Activated CD4-positive, alpha-beta T cell treated with anti-CD3 and anti-CD28 coated beads, Interleukin-2, amount 10 ng/mL, durations not matched to agents 24 days and 14 days (primary cell): ENCODE results near the gene P2RX4. TPM values are rescaled to one million over a fixed set of nuclear protein-coding genes. Genes with fewer than 3 reads are reported as not detected.

ENCODE experiments used
- DNase-seq: peaks from one replicate; pipeline ENCODE4 v3.0.0; 2022
- H3K27ac Mint-ChIP-seq: one replicate; pipeline ENCODE4 v1.8.0; 2022; ENCODE audit warnings: mild to moderate bottlenecking, mixed read lengths
- H3K27me3 Mint-ChIP-seq: one replicate; pipeline ENCODE4 v1.8.0; 2022; ENCODE audit warnings: mixed read lengths
- H3K36me3 Mint-ChIP-seq: one replicate; pipeline ENCODE4 v1.8.0; 2022; ENCODE audit warnings: low read depth, mild to moderate bottlenecking, mixed read lengths
- H3K4me1 Mint-ChIP-seq: one replicate; pipeline ENCODE4 v1.8.0; 2021; ENCODE audit warnings: mixed read lengths
- H3K4me3 Mint-ChIP-seq: one replicate; pipeline ENCODE4 v1.8.0; 2022; ENCODE audit warnings: mild to moderate bottlenecking, moderate library complexity, mixed read lengths
- H3K9me3 Mint-ChIP-seq: one replicate; pipeline ENCODE4 v1.8.0; 2021; ENCODE audit warnings: mixed read lengths
- intact Hi-C: fragments of 100-400 bp; cut with micrococcal nuclease; formaldehyde crosslinking; loops from one replicate; pipeline ENCODE4 v1.15.1; 2023
- total RNA-seq: library from RNA; stranded (reverse); gene quantifications from 2 replicates; pipeline ENCODE4 v1.2.3, GENCODE V29; 2022

Gene P2RX4
- total RNA-seq, 1 donor from 2014 or later = 20.9 TPM

DNA sequence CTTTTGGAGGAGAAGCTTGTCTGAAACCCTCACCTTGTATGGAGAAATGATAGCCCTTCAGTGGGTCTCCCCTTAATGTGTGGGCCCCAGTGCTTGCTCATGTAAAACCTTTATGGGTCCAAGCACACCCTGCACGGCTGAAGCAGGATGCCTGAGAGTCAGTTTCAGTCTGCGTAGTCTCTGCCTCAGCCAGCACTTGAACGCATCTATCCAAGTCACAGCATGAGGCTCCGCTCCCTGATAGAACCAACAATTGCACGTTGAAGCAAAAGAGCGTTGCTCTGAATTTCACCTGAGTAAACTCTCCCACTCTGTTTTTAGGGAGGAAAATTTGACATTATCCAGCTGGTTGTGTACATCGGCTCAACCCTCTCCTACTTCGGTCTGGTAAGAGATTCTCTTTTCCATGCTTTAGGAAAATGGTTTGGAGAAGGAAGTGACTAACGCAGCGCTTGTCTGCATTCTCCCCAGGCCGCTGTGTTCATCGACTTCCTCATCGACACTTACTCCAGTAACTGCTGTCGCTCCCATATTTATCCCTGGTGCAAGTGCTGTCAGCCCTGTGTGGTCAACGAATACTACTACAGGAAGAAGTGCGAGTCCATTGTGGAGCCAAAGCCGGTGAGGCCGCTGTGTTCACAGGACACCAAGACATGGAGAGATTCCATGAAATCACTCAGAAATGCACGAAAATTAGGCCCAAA, 33.0 kb upstream of the P2RX4 start:
- no peak overlapping the region for H3K27ac Mint-ChIP-seq
- no peak for DNase-seq
- intact Hi-C loops = no loop called here
- H3K27me3 Mint-ChIP-seq = no peaks in the 10 kb centered on the region
- H3K4me1 Mint-ChIP-seq = peaks cover 2% of the 10 kb centered on the region
- peaks cover 29% of the 10 kb centered on the region for H3K36me3 Mint-ChIP-seq
- H3K9me3 Mint-ChIP-seq = no peaks in the 10 kb centered on the region
- no peak overlapping the region for H3K4me3 Mint-ChIP-seq

DNA sequence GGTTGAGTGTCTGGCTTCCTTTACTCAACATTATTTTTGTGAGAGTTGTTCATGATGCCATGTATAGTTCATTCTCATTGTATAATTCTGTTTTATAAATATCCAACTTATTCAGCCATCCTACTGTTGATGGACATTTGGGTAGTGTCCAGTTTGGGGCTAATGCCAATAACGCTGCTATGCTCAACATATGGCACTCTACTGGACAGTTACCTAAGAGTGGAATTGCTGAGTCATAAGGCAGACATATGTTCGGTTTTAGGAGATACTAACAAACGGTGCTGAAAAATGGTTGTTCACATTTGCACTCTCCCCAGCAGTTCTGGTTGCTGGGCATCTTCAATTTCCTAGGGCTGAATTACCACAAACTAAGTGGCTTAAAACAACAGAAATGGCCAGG, 28.7 kb upstream of the P2RX4 start:
- no peak overlapping the region for H3K4me3 Mint-ChIP-seq
- no peaks in the 10 kb centered on the region for H3K27me3 Mint-ChIP-seq
- no peak for DNase-seq
- no peaks in the 10 kb centered on the region for H3K9me3 Mint-ChIP-seq
- H3K27ac Mint-ChIP-seq = no peak overlapping the region
- intact Hi-C loops = no loop called here
- H3K4me1 Mint-ChIP-seq = peaks cover 4% of the 10 kb centered on the region
- H3K36me3 Mint-ChIP-seq = peaks cover 29% of the 10 kb centered on the region

DNA sequence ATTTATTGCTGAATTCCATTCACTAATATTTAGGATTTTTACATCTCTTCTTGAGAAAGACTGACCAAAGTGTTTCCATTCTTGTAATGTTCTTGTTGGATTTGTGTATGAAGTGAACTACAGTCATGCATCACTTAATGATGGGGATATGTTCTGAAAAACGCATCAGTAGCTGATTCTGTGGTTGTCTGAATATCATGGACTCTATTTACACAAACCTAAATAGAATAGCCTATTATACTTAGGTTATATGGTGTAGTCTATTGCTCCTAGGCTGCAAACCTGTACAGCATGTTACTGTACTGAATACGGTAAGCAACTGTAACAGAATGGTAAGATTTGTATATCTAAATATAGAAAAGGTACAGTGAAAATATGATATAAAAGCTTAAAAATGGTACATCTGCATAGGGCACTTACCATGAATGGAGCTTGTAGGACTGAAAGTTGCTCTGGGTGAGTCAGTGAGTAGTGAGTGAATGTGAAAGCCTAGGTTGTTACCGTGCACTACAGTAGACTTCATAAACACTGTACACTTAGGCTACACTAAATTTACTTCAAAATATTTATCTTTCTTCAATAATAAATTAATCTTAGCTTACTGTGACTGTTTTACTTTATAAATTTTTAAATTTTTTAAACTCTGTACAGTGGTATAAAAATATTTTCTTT, 27.6 kb upstream of the P2RX4 start:
- H3K36me3 Mint-ChIP-seq = peaks cover 25% of the 10 kb centered on the region
- no peaks in the 10 kb centered on the region for H3K9me3 Mint-ChIP-seq
- intact Hi-C loops = no loop called here
- peak overlapping the region; percentile 20 for H3K27ac Mint-ChIP-seq
- DNase-seq = no peak
- no peaks in the 10 kb centered on the region for H3K27me3 Mint-ChIP-seq
- H3K4me1 Mint-ChIP-seq = peaks cover 4% of the 10 kb centered on the region
- H3K4me3 Mint-ChIP-seq = no peak overlapping the region

DNA sequence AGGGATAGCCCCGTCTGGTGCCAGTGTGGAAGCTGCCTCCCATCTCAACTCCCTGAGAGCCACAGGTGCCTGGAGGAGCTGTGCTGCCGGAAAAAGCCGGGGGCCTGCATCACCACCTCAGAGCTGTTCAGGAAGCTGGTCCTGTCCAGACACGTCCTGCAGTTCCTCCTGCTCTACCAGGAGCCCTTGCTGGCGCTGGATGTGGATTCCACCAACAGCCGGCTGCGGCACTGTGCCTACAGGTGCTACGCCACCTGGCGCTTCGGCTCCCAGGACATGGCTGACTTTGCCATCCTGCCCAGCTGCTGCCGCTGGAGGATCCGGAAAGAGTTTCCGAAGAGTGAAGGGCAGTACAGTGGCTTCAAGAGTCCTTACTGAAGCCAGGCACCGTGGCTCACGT, 25.5 kb upstream of the P2RX4 start:
- Mint-ChIP-seq H3K4me3 (no peak overlapping the region), H3K27me3 (no peaks in the 10 kb centered on the region), H3K9me3 (no peaks in the 10 kb centered on the region), H3K4me1 (peaks cover 4% of the 10 kb centered on the region), H3K36me3 (peaks cover 23% of the 10 kb centered on the region), H3K27ac (no peak overlapping the region)
- no peak for DNase-seq
- intact Hi-C loops = no loop called here

DNA sequence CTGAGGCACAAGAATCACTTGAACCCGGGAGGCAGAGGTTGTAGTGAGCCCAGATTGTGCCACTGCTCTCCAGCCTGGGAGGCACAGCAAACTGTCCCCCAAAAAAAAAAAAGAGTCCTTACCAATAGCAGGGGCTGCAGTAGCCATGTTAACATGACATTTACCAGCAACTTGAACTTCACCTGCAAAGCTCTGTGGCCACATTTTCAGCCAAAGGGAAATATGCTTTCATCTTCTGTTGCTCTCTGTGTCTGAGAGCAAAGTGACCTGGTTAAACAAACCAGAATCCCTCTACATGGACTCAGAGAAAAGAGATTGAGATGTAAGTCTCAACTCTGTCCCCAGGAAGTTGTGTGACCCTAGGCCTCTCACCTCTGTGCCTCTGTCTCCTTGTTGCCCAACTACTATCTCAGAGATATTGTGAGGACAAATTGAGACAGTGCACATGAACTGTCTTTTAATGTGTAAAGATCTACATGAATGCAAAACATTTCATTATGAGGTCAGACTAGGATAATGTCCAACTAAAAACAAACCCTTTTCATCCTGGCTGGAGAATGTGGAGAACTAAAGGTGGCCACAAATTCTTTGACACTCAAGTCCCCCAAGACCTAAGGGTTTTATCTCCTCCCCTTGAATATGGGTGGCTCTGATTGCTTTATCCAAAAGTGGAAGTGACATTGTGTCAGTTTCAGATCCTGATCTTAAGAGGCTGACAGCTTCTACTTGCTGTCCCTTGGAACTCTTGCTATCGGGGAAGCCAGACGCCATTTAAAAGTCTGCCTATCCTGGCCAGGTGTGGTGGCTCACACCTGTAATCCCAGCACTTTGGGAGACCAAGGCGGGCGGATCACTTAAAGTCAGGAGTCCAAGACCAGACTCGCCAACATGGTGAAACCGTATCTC, 24.7 kb upstream of the P2RX4 start:
- Mint-ChIP-seq H3K9me3 (no peaks in the 10 kb centered on the region), H3K27ac (no peak overlapping the region), H3K27me3 (no peaks in the 10 kb centered on the region), H3K36me3 (peaks cover 18% of the 10 kb centered on the region), H3K4me3 (no peak overlapping the region), H3K4me1 (peaks cover 4% of the 10 kb centered on the region)
- no peak for DNase-seq
- intact Hi-C loops = no loop called here

DNA sequence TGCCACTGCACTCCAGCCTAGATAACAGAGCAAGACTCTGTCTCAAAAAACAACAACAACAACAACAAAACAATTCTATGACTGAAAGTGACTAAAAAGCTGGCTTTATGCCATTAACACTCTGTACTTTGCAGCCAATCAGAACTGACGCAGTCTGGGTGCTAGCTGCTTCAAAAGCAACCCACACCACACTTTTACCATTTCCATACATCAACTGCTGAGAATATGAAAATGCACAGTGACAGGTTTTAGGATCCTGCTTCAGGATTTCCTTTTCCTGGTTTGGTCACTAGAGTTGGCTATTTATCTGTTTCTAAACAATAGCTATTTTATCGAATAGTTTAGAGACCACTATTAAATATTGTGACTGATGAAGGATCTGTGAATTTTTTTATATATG, 23.1 kb upstream of the P2RX4 start:
- no peak for DNase-seq
- no peaks in the 10 kb centered on the region for H3K9me3 Mint-ChIP-seq
- no peaks in the 10 kb centered on the region for H3K27me3 Mint-ChIP-seq
- intact Hi-C loops = no loop called here
- no peak overlapping the region for H3K4me3 Mint-ChIP-seq
- peaks cover 16% of the 10 kb centered on the region for H3K36me3 Mint-ChIP-seq
- H3K27ac Mint-ChIP-seq = no peak overlapping the region
- H3K4me1 Mint-ChIP-seq = peaks cover 6% of the 10 kb centered on the region

DNA sequence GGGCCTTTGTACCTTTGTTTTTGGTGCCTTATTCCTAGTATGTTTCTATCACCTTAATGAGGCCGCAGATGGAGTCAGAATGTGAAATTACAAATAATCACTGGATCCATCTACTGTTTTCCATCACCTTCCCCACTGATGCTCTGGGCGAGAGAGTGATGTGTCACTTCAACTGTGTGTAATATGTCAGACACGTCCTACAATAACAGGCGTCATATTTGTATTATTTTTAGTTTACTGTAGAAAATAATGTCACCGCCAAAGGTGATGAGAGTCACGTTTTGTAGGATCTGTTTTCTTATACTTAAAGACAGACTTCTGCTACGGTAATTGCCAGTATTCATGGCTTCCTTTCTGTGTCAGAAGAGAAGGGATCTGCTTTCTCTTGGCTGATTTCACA, 22.4 kb upstream of the P2RX4 start:
- Mint-ChIP-seq H3K9me3 (no peaks in the 10 kb centered on the region), H3K4me1 (peaks cover 5% of the 10 kb centered on the region), H3K4me3 (no peak overlapping the region), H3K27ac (no peak overlapping the region), H3K36me3 (peaks cover 11% of the 10 kb centered on the region), H3K27me3 (no peaks in the 10 kb centered on the region)
- no peak for DNase-seq
- intact Hi-C loops = no loop called here

DNA sequence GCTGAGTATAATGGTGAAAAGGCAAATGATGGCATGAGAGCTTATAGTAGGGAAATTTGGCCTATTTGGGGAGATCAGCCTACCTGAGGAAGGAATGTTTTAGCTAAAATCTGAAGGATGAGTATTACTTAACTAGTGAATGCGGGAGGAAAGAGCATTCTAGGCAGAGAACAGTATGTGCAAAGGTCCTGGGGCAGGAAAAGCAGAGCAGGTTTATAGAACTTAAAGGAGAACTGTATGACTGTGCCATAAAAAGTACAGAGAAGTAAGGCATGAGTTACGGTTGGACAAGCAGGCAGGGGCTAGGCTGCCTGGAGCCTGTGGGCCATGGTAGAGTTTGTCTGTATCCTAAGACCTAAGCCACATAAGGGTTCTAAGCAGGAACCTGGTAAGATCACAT, 21.7 kb upstream of the P2RX4 start:
- H3K9me3 Mint-ChIP-seq = no peaks in the 10 kb centered on the region
- H3K27me3 Mint-ChIP-seq = no peaks in the 10 kb centered on the region
- H3K36me3 Mint-ChIP-seq = peaks cover 11% of the 10 kb centered on the region

DNA sequence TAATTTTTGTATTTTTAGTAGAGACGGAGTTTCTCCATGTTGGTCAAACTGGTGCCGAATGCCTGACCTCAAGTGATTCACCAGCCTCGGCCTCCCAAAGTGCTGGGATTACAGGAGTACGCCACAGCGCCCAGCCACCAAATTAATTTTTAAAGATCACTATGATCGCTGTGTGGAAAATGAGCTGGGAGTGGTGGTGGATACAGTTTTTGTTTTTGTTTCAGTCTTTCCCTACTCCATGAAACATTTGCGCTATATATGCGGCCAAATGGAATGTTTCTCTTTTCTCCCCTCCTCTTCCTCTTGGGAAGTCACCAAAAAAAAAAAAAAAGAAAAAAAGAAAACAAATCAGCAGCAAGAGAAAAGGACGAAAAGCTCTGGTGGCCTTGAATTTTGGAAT, 20.8 kb upstream of the P2RX4 start:
- Mint-ChIP-seq H3K4me3 (no peak overlapping the region), H3K4me1 (peaks cover 10% of the 10 kb centered on the region), H3K27me3 (no peaks in the 10 kb centered on the region), H3K9me3 (no peaks in the 10 kb centered on the region), H3K36me3 (peaks cover 11% of the 10 kb centered on the region), H3K27ac (no peak overlapping the region)
- intact Hi-C loops = no loop called here
- DNase-seq = no peak

More for the DNA sequence above, 21.7 kb upstream of the P2RX4 start:
- H3K4me1 Mint-ChIP-seq = peaks cover 9% of the 10 kb centered on the region
- H3K27ac Mint-ChIP-seq = no peak overlapping the region
- intact Hi-C loops = no loop called here
- no peak for DNase-seq
- no peak overlapping the region for H3K4me3 Mint-ChIP-seq

DNA sequence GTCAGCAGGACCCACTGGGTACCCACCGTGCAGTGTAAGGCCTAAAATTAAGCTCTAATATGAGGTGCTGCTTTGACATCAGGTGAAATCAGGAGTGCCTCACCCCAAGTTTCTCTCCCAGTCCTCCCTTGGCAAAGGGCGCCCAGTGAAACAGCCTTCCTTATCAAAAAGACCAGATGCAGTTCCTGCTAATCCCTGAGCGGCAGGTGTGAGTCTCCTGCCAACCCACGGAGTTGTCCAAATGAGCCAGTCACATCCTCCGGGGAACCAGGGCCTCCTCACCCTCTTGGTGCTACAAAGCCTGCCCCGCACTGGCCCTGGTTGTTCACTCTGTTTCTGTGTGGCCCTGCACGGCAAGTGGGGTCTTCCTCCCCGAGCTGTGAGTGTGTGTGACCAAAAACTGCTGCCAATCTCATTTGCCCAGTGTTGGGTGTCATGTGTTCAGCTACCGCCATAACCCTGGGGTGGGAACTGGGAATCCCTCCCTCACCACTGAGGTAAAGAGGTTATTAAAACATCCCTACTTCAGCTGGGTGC, 20.2 kb upstream of the P2RX4 start:
- no peak overlapping the region for H3K4me3 Mint-ChIP-seq

DNA sequence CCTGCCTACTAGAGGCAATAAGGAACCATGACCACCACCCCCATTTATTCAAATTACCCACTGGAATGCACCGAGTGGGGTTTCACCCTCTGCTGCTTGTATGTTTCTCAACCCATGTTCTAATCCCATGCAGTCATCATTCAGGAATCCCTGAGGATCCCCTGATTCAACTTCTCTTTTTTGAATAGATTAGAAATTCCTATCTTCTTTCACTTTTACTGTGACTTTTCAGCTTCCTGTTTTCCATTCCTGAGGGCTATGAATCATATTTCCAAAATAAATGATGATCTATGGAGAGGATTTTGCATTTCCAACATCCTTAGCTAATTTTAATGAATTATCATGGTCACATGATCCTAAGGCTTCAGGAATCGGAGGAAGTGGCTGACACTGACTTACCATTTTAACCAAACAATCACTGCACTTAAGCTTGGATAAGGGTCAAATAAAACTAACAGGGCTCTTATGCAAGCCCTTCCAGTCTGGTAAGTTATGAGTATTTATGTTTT, 19.4 kb upstream of the P2RX4 start:
- H3K27ac Mint-ChIP-seq = no peak overlapping the region
- no peak for DNase-seq
- H3K4me1 Mint-ChIP-seq = peaks cover 10% of the 10 kb centered on the region
- no peaks in the 10 kb centered on the region for H3K27me3 Mint-ChIP-seq
- H3K36me3 Mint-ChIP-seq = peaks cover 9% of the 10 kb centered on the region
- no peak overlapping the region for H3K4me3 Mint-ChIP-seq
- no peaks in the 10 kb centered on the region for H3K9me3 Mint-ChIP-seq
- intact Hi-C loops = no loop called here

More for the DNA sequence above, 20.2 kb upstream of the P2RX4 start:
- DNase-seq = no peak
- peaks cover 10% of the 10 kb centered on the region for H3K4me1 Mint-ChIP-seq
- no peak overlapping the region for H3K27ac Mint-ChIP-seq
- no peaks in the 10 kb centered on the region for H3K27me3 Mint-ChIP-seq
- intact Hi-C loops = no loop called here
- H3K9me3 Mint-ChIP-seq = no peaks in the 10 kb centered on the region
- H3K36me3 Mint-ChIP-seq = peaks cover 11% of the 10 kb centered on the region

DNA sequence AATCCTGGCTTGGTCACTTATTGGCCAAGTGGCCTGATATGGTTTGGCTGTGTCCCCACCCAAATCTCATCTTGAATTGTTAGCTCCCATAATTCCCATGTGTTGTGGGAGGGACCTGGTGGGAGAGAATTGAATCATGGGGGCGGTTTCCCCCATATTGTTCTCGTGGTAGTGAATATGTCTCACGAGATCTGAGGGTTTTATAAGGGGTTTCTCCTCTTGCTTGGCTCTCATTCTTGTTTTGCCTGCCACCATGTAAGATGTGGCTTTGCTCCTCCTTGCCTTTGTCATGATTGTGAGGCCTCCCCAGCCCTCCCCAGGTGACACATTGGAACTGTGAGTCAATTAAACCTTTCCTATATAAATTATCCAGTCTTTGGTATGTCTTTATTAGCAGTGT, 18.8 kb upstream of the P2RX4 start:
- intact Hi-C loops = no loop called here
- peaks cover 6% of the 10 kb centered on the region for H3K36me3 Mint-ChIP-seq
- DNase-seq = no peak
- no peaks in the 10 kb centered on the region for H3K9me3 Mint-ChIP-seq
- H3K27ac Mint-ChIP-seq = no peak overlapping the region
- H3K4me1 Mint-ChIP-seq = peaks cover 10% of the 10 kb centered on the region
- no peaks in the 10 kb centered on the region for H3K27me3 Mint-ChIP-seq
- H3K4me3 Mint-ChIP-seq = no peak overlapping the region

DNA sequence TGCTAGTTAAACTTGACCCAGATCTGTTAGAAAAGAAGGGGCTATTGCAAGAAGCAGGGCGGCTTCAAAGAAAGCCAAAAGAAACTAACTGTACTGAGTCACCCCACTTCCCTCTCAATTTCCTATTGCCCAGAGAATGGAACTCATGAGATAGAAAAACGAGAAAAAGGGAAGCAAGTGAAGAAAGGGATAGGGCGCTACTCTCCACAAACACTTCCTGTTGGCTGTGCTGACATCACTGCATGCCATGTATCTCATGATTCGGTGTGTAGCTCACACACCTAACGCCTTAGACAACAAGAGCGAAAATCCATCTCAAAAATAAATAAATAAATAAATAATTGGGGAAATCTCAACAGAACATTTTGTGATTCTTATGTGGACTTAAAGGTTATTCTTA, 13.0 kb upstream of the P2RX4 start:
- H3K27me3 Mint-ChIP-seq = no peaks in the 10 kb centered on the region
- no peaks in the 10 kb centered on the region for H3K36me3 Mint-ChIP-seq
- no peaks in the 10 kb centered on the region for H3K9me3 Mint-ChIP-seq
- peak overlapping the region; percentile 4 for H3K27ac Mint-ChIP-seq
- intact Hi-C loops = no loop called here
- H3K4me1 Mint-ChIP-seq = peaks cover 18% of the 10 kb centered on the region
- DNase-seq = no peak
- H3K4me3 Mint-ChIP-seq = peak overlapping the region; percentile 8

DNA sequence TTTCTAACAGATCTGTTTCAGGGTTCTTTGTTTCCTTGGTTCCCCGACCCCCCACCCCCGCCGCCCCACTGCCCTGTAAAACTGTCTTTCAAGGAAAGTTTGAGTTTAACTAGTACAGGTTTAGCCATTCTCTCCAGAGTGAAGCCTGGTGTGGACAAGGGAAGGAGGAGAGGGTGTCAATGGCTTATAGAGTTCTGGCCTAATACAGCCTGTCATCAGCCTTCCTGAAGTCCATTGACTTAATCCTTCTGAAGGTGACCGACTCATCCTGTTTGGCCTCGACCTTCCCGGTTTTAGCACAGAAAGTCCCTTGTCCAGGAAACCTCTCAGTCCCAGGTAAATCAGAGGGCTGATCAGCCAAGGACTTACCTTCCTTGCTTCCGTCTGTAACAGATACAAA, 11.0 kb upstream of the P2RX4 start:
- no peaks in the 10 kb centered on the region for H3K9me3 Mint-ChIP-seq
- no peak overlapping the region for H3K4me3 Mint-ChIP-seq
- H3K4me1 Mint-ChIP-seq = peaks cover 10% of the 10 kb centered on the region
- no peak for DNase-seq
- H3K36me3 Mint-ChIP-seq = no peaks in the 10 kb centered on the region
- no peaks in the 10 kb centered on the region for H3K27me3 Mint-ChIP-seq
- H3K27ac Mint-ChIP-seq = no peak overlapping the region
- intact Hi-C loops = no loop called here
